Measurements from ENCODE around the gene ATXN10. TPM values are rescaled to one million over a fixed set of nuclear protein-coding genes. Genes with fewer than 3 reads are reported as not detected.

ATXN10 gene
- total RNA-seq, 1 experiment from 2014 or later = 210 TPM

GRCh38 chr22:45717789-45718188 is 46.2 kb downstream of the ATXN10 start:
- no peak for DNase-seq
- no peaks in the 10 kb centered on the region for H3K27me3 ChIP-seq (ENCODE audit: low read length)
- no peak overlapping the region for H3K4me2 ChIP-seq (ENCODE audit: low read depth, low read length, poor library complexity, severe bottlenecking)
- peaks cover 65% of the 10 kb centered on the region for H3K36me3 ChIP-seq (ENCODE audit: insufficient read depth, low read length)
- H3K27ac ChIP-seq (ENCODE audit: low read length) = no peak overlapping the region
- H3K4me3 ChIP-seq (ENCODE audit: low read length) = no peak overlapping the region
- H2AFZ ChIP-seq (ENCODE audit: low read length) = no peak overlapping the region
- H3K9me2 ChIP-seq (replicated peaks; ENCODE audit: insufficient read depth, low read length) = no peaks in the 10 kb centered on the region
- H3K9me3 ChIP-seq (ENCODE audit: low read length) = no peaks in the 10 kb centered on the region
- H3K4me1 ChIP-seq (ENCODE audit: low read length) = no peaks in the 10 kb centered on the region
- peaks cover 99% of the 10 kb centered on the region for H3K79me2 ChIP-seq (ENCODE audit: low read length)
- H4K20me1 ChIP-seq (ENCODE audit: insufficient read depth, low read depth, low read length) = no peaks in the 10 kb centered on the region
- H3K9ac ChIP-seq (ENCODE audit: low read length) = no peak overlapping the region

GRCh38 chr22:45718391-45718790 is 46.8 kb downstream of the ATXN10 start:
- H3K36me3 ChIP-seq (ENCODE audit: insufficient read depth, low read length) = peaks cover 61% of the 10 kb centered on the region
- no peaks in the 10 kb centered on the region for H3K4me1 ChIP-seq (ENCODE audit: low read length)
- H3K4me3 ChIP-seq (ENCODE audit: low read length) = no peak overlapping the region
- H3K79me2 ChIP-seq (ENCODE audit: low read length) = peaks cover 98% of the 10 kb centered on the region
- no peaks in the 10 kb centered on the region for H3K9me2 ChIP-seq (replicated peaks; ENCODE audit: insufficient read depth, low read length)
- DNase-seq = no peak
- H3K9me3 ChIP-seq (ENCODE audit: low read length) = no peaks in the 10 kb centered on the region
- no peak overlapping the region for H3K27ac ChIP-seq (ENCODE audit: low read length)
- no peak overlapping the region for H3K9ac ChIP-seq (ENCODE audit: low read length)
- H4K20me1 ChIP-seq (ENCODE audit: insufficient read depth, low read depth, low read length) = no peaks in the 10 kb centered on the region
- no peaks in the 10 kb centered on the region for H3K27me3 ChIP-seq (ENCODE audit: low read length)
- H2AFZ ChIP-seq (ENCODE audit: low read length) = no peak overlapping the region
- H3K4me2 ChIP-seq (ENCODE audit: low read depth, low read length, poor library complexity, severe bottlenecking) = no peak overlapping the region

GRCh38 chr22:45720839-45721378 is 49.3 kb downstream of the ATXN10 start:
- peaks cover 8% of the 10 kb centered on the region for H3K4me1 ChIP-seq (ENCODE audit: low read length)
- no peaks in the 10 kb centered on the region for H4K20me1 ChIP-seq (ENCODE audit: insufficient read depth, low read depth, low read length)
- peak overlapping the region; percentile 21; the same call in 1 of the 2 replicates for H3K27ac ChIP-seq (ENCODE audit: low read length)
- H3K79me2 ChIP-seq (ENCODE audit: low read length) = peaks cover 98% of the 10 kb centered on the region
- H2AFZ ChIP-seq (ENCODE audit: low read length) = no peak overlapping the region
- H3K36me3 ChIP-seq (ENCODE audit: insufficient read depth, low read length) = peaks cover 54% of the 10 kb centered on the region
- no peak overlapping the region for H3K9ac ChIP-seq (ENCODE audit: low read length)
- no peaks in the 10 kb centered on the region for H3K9me2 ChIP-seq (replicated peaks; ENCODE audit: insufficient read depth, low read length)
- DNase-seq = no peak
- no peaks in the 10 kb centered on the region for H3K9me3 ChIP-seq (ENCODE audit: low read length)
- H3K4me2 ChIP-seq (ENCODE audit: low read depth, low read length, poor library complexity, severe bottlenecking) = no peak overlapping the region
- H3K27me3 ChIP-seq (ENCODE audit: low read length) = no peaks in the 10 kb centered on the region
- no peak overlapping the region for H3K4me3 ChIP-seq (ENCODE audit: low read length)

- H3K9me2 ChIP-seq (replicated peaks; ENCODE audit: insufficient read depth, low read length) = no peaks in the 10 kb centered on the region
- no peak for DNase-seq
Observed at GRCh38 chr22:45722006-45722405, 50.4 kb downstream of the ATXN10 start.

GRCh38 chr22:45726081-45726480 is 54.4 kb downstream of the ATXN10 start:
- H3K4me3 ChIP-seq (ENCODE audit: low read length) = no peak overlapping the region
- no peaks in the 10 kb centered on the region for H3K27me3 ChIP-seq (ENCODE audit: low read length)
- H3K4me1 ChIP-seq (ENCODE audit: low read length) = peaks cover 17% of the 10 kb centered on the region
- H3K9me3 ChIP-seq (ENCODE audit: low read length) = no peaks in the 10 kb centered on the region
- H2AFZ ChIP-seq (ENCODE audit: low read length) = no peak overlapping the region
- peaks cover 96% of the 10 kb centered on the region for H3K79me2 ChIP-seq (ENCODE audit: low read length)
- no peak overlapping the region for H3K4me2 ChIP-seq (ENCODE audit: low read depth, low read length, poor library complexity, severe bottlenecking)
- H3K36me3 ChIP-seq (ENCODE audit: insufficient read depth, low read length) = peaks cover 40% of the 10 kb centered on the region; the same call in 1 of the 2 replicates
- no peak overlapping the region for H3K9ac ChIP-seq (ENCODE audit: low read length)
- H3K27ac ChIP-seq (ENCODE audit: low read length) = no peak overlapping the region
- H3K9me2 ChIP-seq (replicated peaks; ENCODE audit: insufficient read depth, low read length) = no peaks in the 10 kb centered on the region
- no peaks in the 10 kb centered on the region for H4K20me1 ChIP-seq (ENCODE audit: insufficient read depth, low read depth, low read length)
- no peak for DNase-seq

More at GRCh38 chr22:45722006-45722405, 50.4 kb downstream of the ATXN10 start:
- no peak overlapping the region for H3K4me3 ChIP-seq (ENCODE audit: low read length)
- H3K27ac ChIP-seq (ENCODE audit: low read length) = no peak overlapping the region
- no peaks in the 10 kb centered on the region for H4K20me1 ChIP-seq (ENCODE audit: insufficient read depth, low read depth, low read length)
- no peaks in the 10 kb centered on the region for H3K27me3 ChIP-seq (ENCODE audit: low read length)
- H3K79me2 ChIP-seq (ENCODE audit: low read length) = peaks cover 98% of the 10 kb centered on the region
- no peak overlapping the region for H3K4me2 ChIP-seq (ENCODE audit: low read depth, low read length, poor library complexity, severe bottlenecking)
- H2AFZ ChIP-seq (ENCODE audit: low read length) = no peak overlapping the region
- peaks cover 13% of the 10 kb centered on the region for H3K4me1 ChIP-seq (ENCODE audit: low read length)
- no peaks in the 10 kb centered on the region for H3K9me3 ChIP-seq (ENCODE audit: low read length)
- no peak overlapping the region for H3K9ac ChIP-seq (ENCODE audit: low read length)
- peaks cover 54% of the 10 kb centered on the region for H3K36me3 ChIP-seq (ENCODE audit: insufficient read depth, low read length)

- Histone ChIP-seq H3K9me2 (replicated peaks; ENCODE audit: insufficient read depth, low read length) (no peaks in the 10 kb centered on the region), H3K36me3 (ENCODE audit: insufficient read depth, low read length) (peaks cover 47% of the 10 kb centered on the region; the same call in 1 of the 2 replicates), H4K20me1 (ENCODE audit: insufficient read depth, low read depth, low read length) (no peaks in the 10 kb centered on the region), H3K9me3 (ENCODE audit: low read length) (no peaks in the 10 kb centered on the region), H3K27me3 (ENCODE audit: low read length) (no peaks in the 10 kb centered on the region), H2AFZ (ENCODE audit: low read length) (no peak overlapping the region), H3K9ac (ENCODE audit: low read length) (no peak overlapping the region), H3K4me2 (ENCODE audit: low read depth, low read length, poor library complexity, severe bottlenecking) (no peak overlapping the region), H3K4me3 (ENCODE audit: low read length) (no peak overlapping the region), H3K4me1 (ENCODE audit: low read length) (peaks cover 5% of the 10 kb centered on the region), H3K79me2 (ENCODE audit: low read length) (peaks cover 91% of the 10 kb centered on the region), H3K27ac (ENCODE audit: low read length) (peak overlapping the region; percentile 37; the same call in 1 of the 2 replicates)
- DNase-seq = no peak
Observed at GRCh38 chr22:45731041-45731797, 59.6 kb downstream of the ATXN10 start.

GRCh38 chr22:45731798-45732495 is 60.3 kb downstream of the ATXN10 start:
- no peaks in the 10 kb centered on the region for H4K20me1 ChIP-seq (ENCODE audit: insufficient read depth, low read depth, low read length)
- DNase-seq = peak; percentile 55
- no peaks in the 10 kb centered on the region for H3K9me3 ChIP-seq (ENCODE audit: low read length)
- H3K79me2 ChIP-seq (ENCODE audit: low read length) = peaks cover 85% of the 10 kb centered on the region
- H3K27me3 ChIP-seq (ENCODE audit: low read length) = no peaks in the 10 kb centered on the region
- H2AFZ ChIP-seq (ENCODE audit: low read length) = no peak overlapping the region
- H3K9ac ChIP-seq (ENCODE audit: low read length) = no peak overlapping the region
- H3K4me3 ChIP-seq (ENCODE audit: low read length) = no peak overlapping the region
- peaks cover 54% of the 10 kb centered on the region for H3K36me3 ChIP-seq (ENCODE audit: insufficient read depth, low read length)
- no peaks in the 10 kb centered on the region for H3K9me2 ChIP-seq (replicated peaks; ENCODE audit: insufficient read depth, low read length)
- no peak overlapping the region for H3K4me2 ChIP-seq (ENCODE audit: low read depth, low read length, poor library complexity, severe bottlenecking)
- H3K27ac ChIP-seq (ENCODE audit: low read length) = no peak overlapping the region
- peaks cover 4% of the 10 kb centered on the region; the same call in 1 of the 2 replicates for H3K4me1 ChIP-seq (ENCODE audit: low read length)

- Histone ChIP-seq H4K20me1 (ENCODE audit: insufficient read depth, low read depth, low read length) (no peaks in the 10 kb centered on the region), H3K27me3 (ENCODE audit: low read length) (no peaks in the 10 kb centered on the region), H3K4me1 (ENCODE audit: low read length) (peaks cover 12% of the 10 kb centered on the region), H3K36me3 (ENCODE audit: insufficient read depth, low read length) (peaks cover 71% of the 10 kb centered on the region), H3K4me2 (ENCODE audit: low read depth, low read length, poor library complexity, severe bottlenecking) (no peak overlapping the region), H3K27ac (ENCODE audit: low read length) (no peak overlapping the region), H3K4me3 (ENCODE audit: low read length) (no peak overlapping the region), H3K79me2 (ENCODE audit: low read length) (peaks cover 82% of the 10 kb centered on the region), H3K9me3 (ENCODE audit: low read length) (no peaks in the 10 kb centered on the region), H2AFZ (ENCODE audit: low read length) (no peak overlapping the region), H3K9ac (ENCODE audit: low read length) (no peak overlapping the region), H3K9me2 (replicated peaks; ENCODE audit: insufficient read depth, low read length) (no peaks in the 10 kb centered on the region)
- DNase-seq = no peak
Observed at GRCh38 chr22:45735273-45735672, 63.6 kb downstream of the ATXN10 start.
